Neural crest cell (in vitro differentiated cells): ENCODE results near the gene SLC5A6. TPM values are rescaled to one million over a fixed set of nuclear protein-coding genes. Genes with fewer than 3 reads are reported as not detected.
A peak's percentile ranks its signal among the peaks of the same experiment; 100 is the strongest.

Experiments
- DNase-seq: peaks from one replicate; pipeline ENCODE4 v3.0.0; 2021; ENCODE audit warnings: low read depth, mixed read lengths, low spot score
- H3K27ac Mint-ChIP-seq: one replicate; pipeline ENCODE4 v1.8.0; 2021; ENCODE audit warnings: mild to moderate bottlenecking, mixed read lengths; ENCODE audit not compliant: unreplicated experiment
- H3K27me3 Mint-ChIP-seq: 2 replicates; pipeline ENCODE4 v1.8.0; 2021; ENCODE audit warnings: low read depth, mild to moderate bottlenecking, mixed read lengths
- H3K36me3 Mint-ChIP-seq: 2 replicates; pipeline ENCODE4 v1.8.0; 2021; ENCODE audit warnings: low read depth, mild to moderate bottlenecking, mixed read lengths
- H3K4me1 Mint-ChIP-seq: 2 replicates; pipeline ENCODE4 v1.8.0; 2021; ENCODE audit warnings: mixed read lengths
- H3K4me3 Mint-ChIP-seq: one replicate; pipeline ENCODE4 v1.8.0; 2021; ENCODE audit warnings: mild to moderate bottlenecking, mixed read lengths
- H3K9me3 Mint-ChIP-seq: 2 replicates; pipeline ENCODE4 v1.8.0; 2021; ENCODE audit warnings: mixed read lengths
- CTCF ChIP-seq: fragments of 200-600 bp; sonication (generic); conservative IDR thresholded peaks from 2 replicates; pipeline ENCODE4 v1.5.0; 2021; ENCODE audit warnings: antibody characterized with exemption, mild to moderate bottlenecking
- total RNA-seq: library from RNA; stranded (reverse); gene quantifications from 2 replicates; pipeline ENCODE4 v1.2.1, GENCODE V29; 2021

Gene SLC5A6
- total RNA-seq, 1 donor from 2014 or later = 140 TPM

- no peaks in the 10 kb centered on the region for H3K9me3 Mint-ChIP-seq
- TF ChIP-seq CTCF = no peak
- peaks cover 37% of the 10 kb centered on the region for H3K4me1 Mint-ChIP-seq
- peak; percentile 35 for DNase-seq
- peak overlapping the region; percentile 98 for H3K4me3 Mint-ChIP-seq
- peak overlapping the region; percentile 96 for H3K27ac Mint-ChIP-seq
- H3K27me3 Mint-ChIP-seq = no peaks in the 10 kb centered on the region
- peaks cover 12% of the 10 kb centered on the region for H3K36me3 Mint-ChIP-seq
Observed at GRCh38 chr2:27211241-27211942, 676 bp downstream of the SLC5A6 start.

- H3K27ac Mint-ChIP-seq = no peak overlapping the region
- no peaks in the 10 kb centered on the region for H3K27me3 Mint-ChIP-seq
- peaks cover 37% of the 10 kb centered on the region for H3K4me1 Mint-ChIP-seq
- TF ChIP-seq CTCF = no peak
- no peaks in the 10 kb centered on the region for H3K9me3 Mint-ChIP-seq
- no peak for DNase-seq
- peak overlapping the region; percentile 78 for H3K4me3 Mint-ChIP-seq
- H3K36me3 Mint-ChIP-seq = peaks cover 13% of the 10 kb centered on the region
Observed at GRCh38 chr2:27209621-27210401, 2.3 kb downstream of the SLC5A6 start.

GRCh38 chr2:27208486-27209050 is 3.5 kb downstream of the SLC5A6 start:
- peak overlapping the region; percentile 78 for H3K4me3 Mint-ChIP-seq
- no peaks in the 10 kb centered on the region for H3K9me3 Mint-ChIP-seq
- DNase-seq = no peak
- peaks cover 13% of the 10 kb centered on the region for H3K36me3 Mint-ChIP-seq
- H3K4me1 Mint-ChIP-seq = peaks cover 34% of the 10 kb centered on the region
- H3K27me3 Mint-ChIP-seq = no peaks in the 10 kb centered on the region
- no peak overlapping the region for H3K27ac Mint-ChIP-seq
- TF ChIP-seq CTCF = no peak

- no peak overlapping the region for H3K4me3 Mint-ChIP-seq
- peaks cover 22% of the 10 kb centered on the region for H3K4me1 Mint-ChIP-seq
- DNase-seq = no peak
- no peaks in the 10 kb centered on the region for H3K27me3 Mint-ChIP-seq
- TF ChIP-seq CTCF = no peak
- no peaks in the 10 kb centered on the region for H3K9me3 Mint-ChIP-seq
- no peak overlapping the region for H3K27ac Mint-ChIP-seq
- peaks cover 21% of the 10 kb centered on the region for H3K36me3 Mint-ChIP-seq
Observed at GRCh38 chr2:27206346-27206745, 5.7 kb downstream of the SLC5A6 start.

GRCh38 chr2:27205206-27205605 is 6.9 kb downstream of the SLC5A6 start:
- no peaks in the 10 kb centered on the region for H3K9me3 Mint-ChIP-seq

More at GRCh38 chr2:27205206-27205605, 6.9 kb downstream of the SLC5A6 start:
- TF ChIP-seq CTCF = no peak
- Mint-ChIP-seq H3K4me3 (no peak overlapping the region), H3K27me3 (no peaks in the 10 kb centered on the region), H3K36me3 (peaks cover 21% of the 10 kb centered on the region), H3K4me1 (peaks cover 18% of the 10 kb centered on the region), H3K27ac (no peak overlapping the region)
- no peak for DNase-seq
